Measurements from ENCODE around the gene PALLD.

Gene PALLD

GRCh38 chr4:168656055-168656660 lies 159.3 kb downstream of the PALLD start:
- H3K9ac ChIP-seq (ENCODE audit: low read depth, low read length): no peak overlapping the region
- H3K79me2 ChIP-seq (ENCODE audit: insufficient read depth, low read length): no peaks in the 10 kb centered on the region
- ATAC-seq (ENCODE audit: insufficient read depth, low read depth) (no peak), DNase-seq (no peak)
- H3K4me1 ChIP-seq (ENCODE audit: insufficient read depth, low read length): no peaks in the 10 kb centered on the region
- TF ChIP-seq EZH2 (IDR thresholded peaks at IDR 0.05; ENCODE audit: borderline replicate concordance, low read depth, low read length, severe bottlenecking) (no peak), CTCF (IDR thresholded peaks at IDR 0.05; ENCODE audit: borderline replicate concordance, extremely low read depth, low read length, poor library complexity, severe bottlenecking) (no peak)
- no peak overlapping the region for H3K4me2 ChIP-seq (ENCODE audit: insufficient read depth, low read length)
- H3K9me3 ChIP-seq (ENCODE audit: insufficient read depth, low read length, severe bottlenecking): no peaks in the 10 kb centered on the region
- H3K4me3 ChIP-seq (ENCODE audit: low read depth in 1 of 2, low read length in 2 of 2): no peak overlapping the region
- H3K27ac ChIP-seq (ENCODE audit: low read length): no peak overlapping the region
- no peak overlapping the region for H2AFZ ChIP-seq (ENCODE audit: low read depth, low read length)
- H4K20me1 ChIP-seq (ENCODE audit: insufficient read depth, low read length): no peaks in the 10 kb centered on the region
- peaks cover 5% of the 10 kb centered on the region for H3K27me3 ChIP-seq (ENCODE audit: insufficient read depth, low read length, poor library complexity)
- no peaks in the 10 kb centered on the region for H3K36me3 ChIP-seq (ENCODE audit: insufficient read depth, low read length)

GRCh38 chr4:168656946-168657473 lies 160.2 kb downstream of the PALLD start:
- Histone ChIP-seq H3K4me1 (ENCODE audit: insufficient read depth, low read length) (no peaks in the 10 kb centered on the region), H3K79me2 (ENCODE audit: insufficient read depth, low read length) (no peaks in the 10 kb centered on the region), H3K27me3 (ENCODE audit: insufficient read depth, low read length, poor library complexity) (no peaks in the 10 kb centered on the region), H3K4me3 (ENCODE audit: low read depth in 1 of 2, low read length in 2 of 2) (no peak overlapping the region), H3K4me2 (ENCODE audit: insufficient read depth, low read length) (no peak overlapping the region), H3K36me3 (ENCODE audit: insufficient read depth, low read length) (no peaks in the 10 kb centered on the region), H4K20me1 (ENCODE audit: insufficient read depth, low read length) (no peaks in the 10 kb centered on the region), H3K27ac (ENCODE audit: low read length) (no peak overlapping the region), H3K9ac (ENCODE audit: low read depth, low read length) (no peak overlapping the region), H3K9me3 (ENCODE audit: insufficient read depth, low read length, severe bottlenecking) (no peaks in the 10 kb centered on the region), H2AFZ (ENCODE audit: low read depth, low read length) (no peak overlapping the region)
- DNase-seq (no peak), ATAC-seq (ENCODE audit: insufficient read depth, low read depth) (no peak)
- TF ChIP-seq EZH2 (IDR thresholded peaks at IDR 0.05; ENCODE audit: borderline replicate concordance, low read depth, low read length, severe bottlenecking) (no peak), CTCF (IDR thresholded peaks at IDR 0.05; ENCODE audit: borderline replicate concordance, extremely low read depth, low read length, poor library complexity, severe bottlenecking) (no peak)

- no peak overlapping the region for H3K27ac ChIP-seq (ENCODE audit: low read length)
- DNase-seq (no peak), ATAC-seq (ENCODE audit: insufficient read depth, low read depth) (no peak)
- H3K4me1 ChIP-seq (ENCODE audit: insufficient read depth, low read length): no peaks in the 10 kb centered on the region
- no peaks in the 10 kb centered on the region for H3K9me3 ChIP-seq (ENCODE audit: insufficient read depth, low read length, severe bottlenecking)
- no peak overlapping the region for H2AFZ ChIP-seq (ENCODE audit: low read depth, low read length)
- H3K27me3 ChIP-seq (ENCODE audit: insufficient read depth, low read length, poor library complexity): no peaks in the 10 kb centered on the region
- H3K9ac ChIP-seq (ENCODE audit: low read depth, low read length): no peak overlapping the region
- no peak overlapping the region for H3K4me3 ChIP-seq (ENCODE audit: low read depth in 1 of 2, low read length in 2 of 2)
- no peaks in the 10 kb centered on the region for H4K20me1 ChIP-seq (ENCODE audit: insufficient read depth, low read length)
- TF ChIP-seq CTCF (IDR thresholded peaks at IDR 0.05; ENCODE audit: borderline replicate concordance, extremely low read depth, low read length, poor library complexity, severe bottlenecking): no peak
- no peak for TF ChIP-seq EZH2 (IDR thresholded peaks at IDR 0.05; ENCODE audit: borderline replicate concordance, low read depth, low read length, severe bottlenecking)
- no peaks in the 10 kb centered on the region for H3K79me2 ChIP-seq (ENCODE audit: insufficient read depth, low read length)
- no peaks in the 10 kb centered on the region for H3K36me3 ChIP-seq (ENCODE audit: insufficient read depth, low read length)
- no peak overlapping the region for H3K4me2 ChIP-seq (ENCODE audit: insufficient read depth, low read length)
Observed at GRCh38 chr4:168658751-168659150, 161.9 kb downstream of the PALLD start.
